DND-41 (cell line): Measurements from ENCODE around the gene ASRGL1.
"Not testable (repeated sequence)": the region's sequence is repeated elsewhere in the genome, so short reads cannot be mapped to it uniquely, and the experiment has no call there.

Experiments
- ATAC-seq: fragments of 200-7000 bp; cut with Tn5 transposase; 3 replicates; pipeline ENCODE4 v1.9.1; 2021; ENCODE audit warnings: low read depth; ENCODE audit not compliant: insufficient read depth
- DNase-seq: peaks from one replicate; pipeline ENCODE4 v3.0.0-alpha.2; 2020
- H2AFZ ChIP-seq: 2 replicates; pipeline ENCODE4 v1.6.0; 2012; ENCODE audit warnings: low read depth, low read length
- H3K27ac ChIP-seq: 2 replicates; pipeline ENCODE4 v1.5.1; 2012; ENCODE audit warnings: low read length, inconsistent platforms
- H3K27me3 ChIP-seq: fragments of 200-600 bp; sonication (generic); 2 replicates; pipeline ENCODE4 v1.6.0; 2012; ENCODE audit warnings: low read length, mild to moderate bottlenecking, inconsistent platforms; ENCODE audit not compliant: insufficient read depth, poor library complexity
- H3K36me3 ChIP-seq: 2 replicates; pipeline ENCODE4 v1.5.1; 2012; ENCODE audit warnings: low read length, inconsistent platforms; ENCODE audit not compliant: insufficient read depth
- H3K4me1 ChIP-seq: 2 replicates; pipeline ENCODE4 v1.5.1; 2012; ENCODE audit warnings: mild to moderate bottlenecking, low read length; ENCODE audit not compliant: insufficient read depth
- H3K4me2 ChIP-seq: 2 replicates; pipeline ENCODE4 v1.6.0; 2012; ENCODE audit warnings: mild to moderate bottlenecking, moderate library complexity, low read length, inconsistent platforms; ENCODE audit not compliant: insufficient read depth
- H3K4me3 ChIP-seq, 2 experiments: fragments of 200-600 bp in 1 of 2; shearing (Covaris generic) in 1 of 2; 2 replicates each; pipeline ENCODE4 v1.5.1; 2012 to 2016; ENCODE audit warnings: inconsistent platforms in 2 of 2, low read length in 2 of 2, mild to moderate bottlenecking in 2 of 2, low read depth in 1 of 2, moderate library complexity in 1 of 2
- H3K79me2 ChIP-seq: 2 replicates; pipeline ENCODE4 v1.6.0; 2012; ENCODE audit warnings: low read length, inconsistent platforms; ENCODE audit not compliant: insufficient read depth
- H3K9ac ChIP-seq: 2 replicates; pipeline ENCODE4 v1.6.0; 2012; ENCODE audit warnings: low read depth, mild to moderate bottlenecking, inconsistent platforms, low read length, moderate library complexity
- H3K9me3 ChIP-seq: 2 replicates; pipeline ENCODE4 v1.5.1; 2012; ENCODE audit warnings: low read length, moderate library complexity, mild to moderate bottlenecking, inconsistent platforms; ENCODE audit not compliant: insufficient read depth, severe bottlenecking
- H4K20me1 ChIP-seq: 2 replicates; pipeline ENCODE4 v1.6.0; 2012; ENCODE audit warnings: low read length; ENCODE audit not compliant: insufficient read depth
- EZH2 ChIP-seq: IDR thresholded peaks from 3 replicates; pipeline ENCODE4 v1.6.1; 2012; ENCODE audit warnings: borderline replicate concordance, low read depth, mild to moderate bottlenecking, moderate library complexity, low read length, inconsistent platforms; ENCODE audit not compliant: severe bottlenecking
- TF ChIP-seq, protein P1 (sequence below): IDR thresholded peaks from 2 replicates; pipeline ENCODE4 v1.5.1; 2012; ENCODE audit warnings: borderline replicate concordance, low read length, moderate library complexity, mild to moderate bottlenecking; ENCODE audit not compliant: poor library complexity, severe bottlenecking; ENCODE audit errors: extremely low read depth

ASRGL1 gene

DNA sequence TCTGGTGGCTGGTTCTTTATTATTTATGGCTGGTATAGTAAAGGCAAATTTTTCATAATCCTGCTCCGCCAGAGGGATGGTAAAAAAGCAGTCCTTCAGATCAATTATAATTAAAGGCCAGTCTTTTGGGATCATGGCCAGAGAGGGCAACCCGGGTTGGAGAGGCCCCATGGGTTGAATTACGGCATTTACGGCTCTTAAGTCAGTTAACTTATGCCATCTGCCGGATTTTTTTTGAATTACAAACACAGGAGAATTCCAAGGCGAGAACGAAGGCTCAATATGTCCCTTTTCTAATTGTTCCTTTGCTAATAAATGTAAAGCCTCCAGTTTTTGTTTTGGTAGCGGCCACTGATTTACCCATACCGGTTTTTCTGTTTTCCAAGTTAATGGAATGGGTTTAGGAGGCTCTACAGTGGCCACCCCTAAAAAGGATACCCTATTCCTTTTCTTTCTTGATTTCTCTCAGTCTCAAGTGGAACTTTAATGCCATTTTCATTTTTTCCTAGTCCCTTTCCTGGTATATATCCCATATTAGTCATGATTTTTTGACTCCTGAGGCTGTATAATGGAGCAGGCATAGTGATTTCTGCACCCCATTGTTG lies 41.3 kb downstream of the ASRGL1 start:
- not testable (repeated sequence) for H3K9me3 ChIP-seq, H2AFZ ChIP-seq, DNase-seq, H3K27me3 ChIP-seq, H3K79me2 ChIP-seq, H3K36me3 ChIP-seq, H3K9ac ChIP-seq, ATAC-seq, H4K20me1 ChIP-seq, H3K27ac ChIP-seq, H3K4me1 ChIP-seq, H3K4me2 ChIP-seq, H3K4me3 ChIP-seq
- TF ChIP-seq, protein P1, sequence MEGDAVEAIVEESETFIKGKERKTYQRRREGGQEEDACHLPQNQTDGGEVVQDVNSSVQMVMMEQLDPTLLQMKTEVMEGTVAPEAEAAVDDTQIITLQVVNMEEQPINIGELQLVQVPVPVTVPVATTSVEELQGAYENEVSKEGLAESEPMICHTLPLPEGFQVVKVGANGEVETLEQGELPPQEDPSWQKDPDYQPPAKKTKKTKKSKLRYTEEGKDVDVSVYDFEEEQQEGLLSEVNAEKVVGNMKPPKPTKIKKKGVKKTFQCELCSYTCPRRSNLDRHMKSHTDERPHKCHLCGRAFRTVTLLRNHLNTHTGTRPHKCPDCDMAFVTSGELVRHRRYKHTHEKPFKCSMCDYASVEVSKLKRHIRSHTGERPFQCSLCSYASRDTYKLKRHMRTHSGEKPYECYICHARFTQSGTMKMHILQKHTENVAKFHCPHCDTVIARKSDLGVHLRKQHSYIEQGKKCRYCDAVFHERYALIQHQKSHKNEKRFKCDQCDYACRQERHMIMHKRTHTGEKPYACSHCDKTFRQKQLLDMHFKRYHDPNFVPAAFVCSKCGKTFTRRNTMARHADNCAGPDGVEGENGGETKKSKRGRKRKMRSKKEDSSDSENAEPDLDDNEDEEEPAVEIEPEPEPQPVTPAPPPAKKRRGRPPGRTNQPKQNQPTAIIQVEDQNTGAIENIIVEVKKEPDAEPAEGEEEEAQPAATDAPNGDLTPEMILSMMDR: peak; percentile 33

DNA sequence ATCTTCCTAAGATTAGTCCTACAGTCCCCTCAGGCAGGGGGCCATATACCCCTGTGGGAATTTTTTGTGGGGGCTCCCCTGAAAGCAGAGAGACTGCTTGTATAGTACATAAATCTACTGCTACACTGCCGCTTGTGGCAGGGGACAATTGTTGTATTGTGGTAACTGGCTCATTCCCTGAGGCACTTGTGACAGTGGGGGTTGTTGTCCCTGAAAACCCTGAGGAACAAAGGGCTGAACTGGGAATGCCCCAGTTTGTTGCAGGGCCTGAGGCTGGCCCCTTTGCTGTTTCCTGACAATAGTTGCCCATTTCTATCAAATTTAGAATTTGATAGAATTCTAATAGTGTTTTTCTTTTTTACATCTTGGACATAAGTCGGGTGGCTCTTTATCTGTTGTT lies 42.3 kb downstream of the ASRGL1 start:
- not testable (repeated sequence) for H2AFZ ChIP-seq, H3K9me3 ChIP-seq, H3K36me3 ChIP-seq, H3K27me3 ChIP-seq, H3K27ac ChIP-seq, DNase-seq, H3K4me2 ChIP-seq, H3K4me1 ChIP-seq, H3K4me3 ChIP-seq, H3K79me2 ChIP-seq, H3K9ac ChIP-seq, ATAC-seq, H4K20me1 ChIP-seq

DNA sequence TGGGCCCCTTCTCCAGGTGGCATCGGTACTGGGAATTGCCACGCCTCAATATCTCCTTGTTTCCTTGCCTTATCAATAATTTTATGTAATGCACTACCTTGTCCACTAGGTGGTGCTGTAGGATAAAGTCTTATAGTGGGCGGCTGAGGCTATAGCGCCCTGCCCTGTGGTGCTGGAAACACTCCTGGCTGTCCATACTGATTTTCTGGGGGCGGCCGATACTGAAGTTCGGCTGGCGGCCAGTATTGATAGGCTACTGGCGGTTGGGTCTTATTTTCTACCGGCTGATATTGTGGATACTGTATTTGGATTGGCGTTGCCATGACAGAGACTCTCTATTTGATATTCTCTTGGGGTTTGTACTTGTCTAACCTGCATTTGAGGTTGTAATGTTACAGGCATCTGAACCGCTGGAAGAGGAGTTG lies 43.6 kb downstream of the ASRGL1 start:
- TF ChIP-seq, protein P1: peak; percentile 89
- H3K27me3 ChIP-seq, H3K9me3 ChIP-seq, H3K27ac ChIP-seq, H3K9ac ChIP-seq, H3K4me1 ChIP-seq, H3K79me2 ChIP-seq, H2AFZ ChIP-seq, H3K36me3 ChIP-seq, H4K20me1 ChIP-seq, H3K4me2 ChIP-seq, H3K4me3 ChIP-seq: not testable (repeated sequence)
- DNase-seq (peak; percentile 48), ATAC-seq (peak; percentile 95)

DNA sequence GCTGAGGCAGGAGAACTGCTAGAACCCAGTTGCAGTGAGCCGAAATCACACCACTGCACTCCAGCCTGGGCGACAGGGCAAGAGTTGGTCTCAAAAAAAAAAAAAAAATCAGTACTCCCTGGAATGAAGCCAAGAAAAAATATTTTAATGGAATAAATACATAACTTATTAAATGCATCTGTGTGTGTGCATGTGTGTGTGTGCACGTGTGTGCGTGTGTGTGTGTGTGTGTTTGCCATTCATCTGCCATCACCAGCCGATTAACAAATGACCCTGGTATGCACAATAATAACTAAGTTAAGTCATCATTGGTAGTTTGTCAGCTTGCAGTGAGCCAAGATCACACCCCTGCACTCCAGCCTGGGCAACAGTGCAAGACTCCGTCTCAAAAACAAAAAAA lies 46.6 kb downstream of the ASRGL1 start:
- H3K9me3 ChIP-seq: no peaks in the 10 kb centered on the region
- H3K9ac ChIP-seq: no peak overlapping the region
- no peak for DNase-seq
- no peak overlapping the region for H3K4me2 ChIP-seq
- no peak overlapping the region for H3K27ac ChIP-seq
- no peak overlapping the region for H3K4me3 ChIP-seq
- H3K27me3 ChIP-seq: peaks cover 10% of the 10 kb centered on the region
- no peaks in the 10 kb centered on the region for H3K79me2 ChIP-seq
- TF ChIP-seq EZH2: no peak
- TF ChIP-seq, protein P1: no peak
- peaks cover 3% of the 10 kb centered on the region; the same call in 1 of the 2 replicates for H3K4me1 ChIP-seq
- H2AFZ ChIP-seq: no peak overlapping the region
- no peaks in the 10 kb centered on the region for H4K20me1 ChIP-seq
- ATAC-seq: no peak
- H3K36me3 ChIP-seq: no peaks in the 10 kb centered on the region

DNA sequence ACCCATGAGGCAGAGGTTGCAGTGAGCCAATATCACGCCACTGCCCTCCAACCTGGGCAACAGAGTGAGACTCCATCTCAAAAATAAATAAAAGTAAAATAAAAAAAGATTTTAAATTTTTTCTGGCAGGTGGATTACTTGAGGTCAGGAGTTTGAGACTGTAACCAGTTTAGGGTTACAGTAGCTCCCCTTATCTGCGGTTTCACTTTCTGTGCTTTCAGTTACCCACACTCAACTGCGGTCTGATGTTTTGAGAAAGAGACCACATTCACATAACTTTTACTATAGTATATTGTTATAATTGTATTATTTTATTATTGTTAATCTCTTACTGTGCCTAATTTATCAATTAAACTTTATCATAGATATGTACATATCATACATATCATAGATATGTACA lies 48.8 kb downstream of the ASRGL1 start:
- not testable (repeated sequence) for H2AFZ ChIP-seq, H3K4me3 ChIP-seq, H3K9me3 ChIP-seq, H3K4me1 ChIP-seq, H3K27ac ChIP-seq, H3K36me3 ChIP-seq, H4K20me1 ChIP-seq, H3K4me2 ChIP-seq, DNase-seq, ATAC-seq, H3K9ac ChIP-seq, H3K79me2 ChIP-seq
- peaks cover 21% of the 10 kb centered on the region for H3K27me3 ChIP-seq
